ENCODE data around the gene ZNF182.

ZNF182 gene

GRCh38 chrX:47927212-47927611, 76.6 kb downstream of the ZNF182 start:
- Histone ChIP-seq H2BK15ac (ENCODE audit: low read length) (no peak overlapping the region), H2AFZ (ENCODE audit: low read length) (no peak overlapping the region), H2AK5ac (ENCODE audit: low read depth, low read length) (no peak overlapping the region), H3K79me1 (ENCODE audit: low read depth, low read length) (no peaks in the 10 kb centered on the region), H3K14ac (ENCODE audit: low read length) (no peak overlapping the region), H3K4me1 (ENCODE audit: control insufficient read depth in 2 of 2, insufficient read depth in 1 of 2, low read depth in 1 of 2, low read length in 2 of 2) (no peaks in the 10 kb centered on the region), H3K4me3 (ENCODE audit: low read length in 2 of 2) (no peak overlapping the region), H3K27me3 (ENCODE audit: control insufficient read depth in 3 of 3, insufficient read depth in 3 of 3, low read depth in 1 of 3, low read length in 3 of 3) (no peaks in the 10 kb centered on the region), H3K23ac (ENCODE audit: low read depth, low read length, poor library complexity) (no peak overlapping the region), H3K18ac (ENCODE audit: low read length) (no peak overlapping the region), H4K91ac (ENCODE audit: low read depth, low read length, poor library complexity) (no peak overlapping the region), H3K27ac (replicated peaks; ENCODE audit: low read length) (no peak overlapping the region), H3K9ac (ENCODE audit: low read depth, low read length, poor library complexity) (no peak overlapping the region), H2BK120ac (ENCODE audit: low read depth, low read length) (no peak overlapping the region), H3K4ac (ENCODE audit: low read length) (no peak overlapping the region), H2BK12ac (ENCODE audit: low read length) (no peak overlapping the region), H4K8ac (ENCODE audit: low read depth, low read length) (no peak overlapping the region), H3K4me2 (ENCODE audit: insufficient read depth, low read length, poor library complexity, severe bottlenecking) (no peak overlapping the region), H3K9me3 (replicated peaks in 1 of 2; ENCODE audit: control insufficient read depth in 2 of 2, insufficient read depth in 1 of 2, low read depth in 1 of 2, low read length in 2 of 2) (no peaks in the 10 kb centered on the region), H3K36me3 (replicated peaks in 1 of 2; ENCODE audit: control insufficient read depth in 2 of 2, insufficient read depth in 2 of 2, low read length in 2 of 2) (no peaks in the 10 kb centered on the region), H2BK5ac (ENCODE audit: low read length) (no peak overlapping the region)
- no peak for DNase-seq (ENCODE audit: low spot score)
- WGBS, 2 donors (ENCODE audit: extremely low coverage in 2 of 2, insufficient read length in 2 of 2, insufficient replicate concordance in 1 of 2) = no CpG with 5 or more reads among the region's 2 CpGs

Data from neuronal stem cell (in vitro differentiated cells).